GM15510 (cell line): ENCODE results near the gene IGSF23.

ENCODE experiments used
- POLR2A ChIP-seq: IDR thresholded peaks from 3 replicates; pipeline ENCODE4 v1.6.1; 2011; ENCODE audit warnings: borderline replicate concordance; ENCODE audit not compliant: insufficient read length; ENCODE audit errors: extremely low read depth

IGSF23 gene

GRCh38 chr19:44581288-44581687, 32.1 kb upstream of the IGSF23 start:
- no peak for TF ChIP-seq POLR2A

- no peak for TF ChIP-seq POLR2A
Measured at GRCh38 chr19:44582581-44583265, 30.6 kb upstream of the IGSF23 start.

GRCh38 chr19:44585371-44586133, 27.8 kb upstream of the IGSF23 start:
- TF ChIP-seq POLR2A: no peak

- TF ChIP-seq POLR2A: no peak
Measured at GRCh38 chr19:44587963-44588770, 25.2 kb upstream of the IGSF23 start.

DNA sequence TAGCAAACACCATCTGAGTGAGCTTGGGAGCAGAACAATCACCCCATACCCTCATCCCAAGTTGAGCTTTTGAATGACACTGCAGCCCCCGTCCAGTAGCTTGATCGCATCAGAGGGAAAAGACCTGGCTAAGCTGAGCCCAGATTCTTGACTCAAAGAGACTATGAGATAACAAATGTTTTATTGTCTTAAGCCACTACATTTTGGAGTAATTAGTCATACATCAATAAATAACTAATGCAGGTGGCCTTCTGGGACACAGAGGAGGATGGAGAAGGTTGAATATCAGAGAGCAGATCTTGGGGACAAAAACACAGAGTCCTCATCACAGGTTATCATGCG, 24.6 kb upstream of the IGSF23 start:
- no peak for TF ChIP-seq POLR2A

DNA sequence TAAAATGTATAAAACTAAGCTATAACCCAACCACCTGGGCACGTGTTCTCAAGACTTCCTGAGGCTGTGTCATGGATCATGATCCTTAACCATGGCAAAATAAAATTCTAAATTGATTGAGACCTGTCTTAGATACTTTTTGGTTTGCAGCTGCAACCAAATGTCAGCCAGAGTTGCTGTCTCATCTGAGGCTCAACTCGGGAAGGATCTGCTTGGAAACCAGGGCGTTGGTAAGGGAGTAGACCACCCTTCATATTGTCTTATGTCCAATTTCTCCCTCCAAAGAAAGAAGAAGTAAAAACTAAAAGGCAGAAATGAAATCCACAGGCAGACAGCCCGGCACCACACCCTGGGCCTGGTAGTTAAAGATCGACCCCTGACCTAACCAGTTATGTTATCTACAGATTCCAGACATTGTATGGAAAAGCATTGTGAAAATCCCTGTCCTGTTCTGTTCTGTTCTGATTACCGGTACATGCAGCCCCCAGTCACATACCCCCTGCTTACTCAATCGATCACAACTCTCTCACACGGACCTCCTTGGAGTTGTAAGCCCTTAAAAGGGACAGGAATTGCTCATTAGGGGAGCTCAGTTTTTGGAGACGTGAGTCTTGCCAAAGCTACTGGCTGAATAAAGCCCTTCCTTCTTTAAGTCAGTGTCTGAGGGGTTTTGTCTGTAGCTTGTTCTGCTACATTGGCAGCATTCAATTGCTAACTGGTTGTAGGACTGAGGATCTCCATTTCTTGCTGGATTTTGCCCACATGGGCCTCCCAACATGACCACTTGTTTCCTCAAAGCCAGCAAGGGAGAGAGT, 22.9 kb upstream of the IGSF23 start:
- TF ChIP-seq POLR2A: no peak

DNA sequence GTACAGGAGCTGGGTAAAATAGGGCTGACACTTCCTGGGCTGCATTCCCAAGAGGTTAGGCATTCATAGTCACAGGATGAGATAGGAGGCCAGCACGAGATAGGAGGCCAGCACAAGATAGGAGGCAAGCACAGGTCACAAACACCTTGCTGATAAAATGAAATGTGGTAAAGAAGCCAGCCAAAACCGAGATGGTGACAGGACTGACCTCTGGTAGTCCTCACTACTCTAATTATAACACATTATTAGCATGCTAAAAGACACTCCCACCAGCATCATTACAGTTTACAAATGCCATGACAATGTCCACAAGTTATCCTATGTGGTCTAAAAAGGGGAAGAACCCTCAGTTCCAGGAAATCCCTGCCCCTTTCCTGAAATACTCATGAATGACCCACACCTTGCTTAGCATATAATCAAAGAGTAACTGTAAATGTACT, 20.9 kb upstream of the IGSF23 start:
- TF ChIP-seq POLR2A: no peak

DNA sequence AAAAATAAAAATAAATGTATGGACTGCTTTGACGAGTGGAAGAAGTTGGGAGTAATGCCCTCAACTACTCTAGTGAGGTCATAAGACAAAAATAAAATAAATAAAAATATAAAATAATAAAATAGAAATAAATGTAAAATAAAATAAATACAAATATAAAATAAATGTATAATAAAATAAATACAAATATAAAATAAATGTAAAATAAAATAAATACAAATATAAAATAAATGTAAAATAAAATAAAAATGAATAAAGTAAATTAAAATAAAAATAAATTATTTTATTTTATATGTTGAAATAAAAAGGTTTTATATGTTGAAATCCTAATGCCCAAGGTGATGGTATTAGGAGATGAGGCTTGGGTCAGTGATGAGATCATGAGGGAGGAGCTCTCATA, 20.1 kb upstream of the IGSF23 start:
- TF ChIP-seq POLR2A: no peak

DNA sequence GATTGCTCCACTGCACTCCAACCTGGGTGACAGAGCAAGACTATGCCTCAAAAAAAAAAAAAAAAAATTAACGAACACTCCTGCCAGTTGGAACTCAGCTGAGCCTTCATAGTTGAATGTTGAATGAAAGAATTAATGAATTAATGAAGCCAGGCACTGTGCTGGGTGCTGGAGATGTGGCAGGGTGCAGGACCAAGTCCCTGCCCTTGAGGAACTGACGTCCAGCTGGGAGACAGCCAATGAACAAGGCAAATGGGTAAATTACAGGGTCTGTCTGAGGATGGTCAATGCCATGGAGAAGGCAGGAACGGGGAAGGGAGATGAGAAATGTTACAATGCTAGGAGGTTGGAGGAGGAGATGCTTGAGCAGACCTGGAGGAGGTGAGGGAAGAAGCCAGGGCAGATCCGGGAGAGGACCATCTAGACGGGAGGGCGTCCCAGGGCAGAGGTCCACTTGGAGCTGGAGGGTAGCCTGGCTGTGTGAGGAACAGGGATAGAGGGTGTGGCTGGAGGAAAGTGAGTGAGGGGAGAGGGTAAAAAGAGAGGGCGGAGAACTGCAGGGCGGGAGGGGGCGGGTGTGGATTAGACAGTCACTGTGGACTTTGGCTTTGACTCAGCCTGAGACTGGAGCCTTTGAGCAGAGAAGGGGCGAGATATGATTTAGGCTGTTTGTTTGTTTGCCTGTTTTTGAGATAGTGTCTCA, 16.8 kb upstream of the IGSF23 start:
- no peak for TF ChIP-seq POLR2A

DNA sequence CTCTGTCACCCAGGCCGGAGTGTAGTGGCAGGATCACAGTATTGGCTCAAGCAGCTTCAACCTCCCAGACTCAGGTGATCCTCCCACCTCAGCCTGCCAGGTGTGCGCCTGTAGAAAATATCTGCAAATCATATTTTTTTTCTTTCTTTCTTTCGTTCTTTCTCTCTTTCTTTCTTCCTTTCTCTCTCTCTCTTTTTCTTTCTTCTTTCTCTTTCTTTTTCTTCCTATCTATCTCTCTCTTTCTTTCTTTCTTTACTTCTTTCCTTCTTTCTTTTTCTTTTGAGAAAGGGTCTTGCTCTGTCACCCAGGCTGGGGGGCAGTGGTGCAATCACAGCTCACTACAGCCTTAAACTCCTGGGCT, 16.3 kb upstream of the IGSF23 start:
- TF ChIP-seq POLR2A: no peak

- TF ChIP-seq POLR2A: no peak
Measured at GRCh38 chr19:44598355-44598754, 15.0 kb upstream of the IGSF23 start.

DNA sequence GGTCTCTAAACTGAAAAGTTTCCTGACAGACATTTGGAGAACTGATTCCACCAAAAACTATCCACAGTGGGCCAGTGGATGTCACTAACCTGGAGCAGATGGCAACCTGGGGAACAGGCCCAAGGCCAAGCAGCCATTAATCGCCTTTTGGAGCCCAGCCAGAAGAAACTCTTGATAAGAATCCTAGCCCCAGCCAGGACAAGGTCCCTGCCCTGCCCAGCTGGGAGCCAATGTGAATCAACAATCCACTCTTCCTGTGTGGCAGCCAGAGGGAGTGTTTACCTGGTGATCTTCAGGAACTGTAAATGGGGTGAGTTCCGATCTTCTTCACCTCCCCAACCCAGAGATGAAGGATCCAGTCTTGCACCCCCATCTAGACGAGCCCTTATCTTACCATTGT, 14.5 kb upstream of the IGSF23 start:
- TF ChIP-seq POLR2A: no peak

DNA sequence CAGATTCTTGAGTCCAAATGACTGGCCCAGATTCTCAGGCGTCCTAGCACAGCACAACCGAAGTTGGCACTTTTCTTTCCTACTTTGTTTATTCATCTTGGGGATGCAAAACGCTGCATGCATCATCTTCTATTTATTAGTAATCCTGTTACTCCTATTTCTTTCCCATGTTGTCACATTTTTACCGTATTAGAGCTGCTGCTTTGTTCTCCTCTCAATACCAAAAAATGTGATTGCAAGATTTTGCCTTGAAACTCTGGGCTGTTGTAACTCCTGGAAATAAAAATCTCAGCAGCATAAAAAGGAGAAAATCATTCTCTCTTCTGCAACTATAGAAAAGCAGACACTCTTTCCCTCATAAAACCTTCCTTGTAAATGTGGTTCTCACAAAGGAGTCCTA, 12.9 kb upstream of the IGSF23 start:
- TF ChIP-seq POLR2A: no peak

- TF ChIP-seq POLR2A: no peak
Measured at GRCh38 chr19:44602081-44602480, 11.3 kb upstream of the IGSF23 start.
